ENCODE results near the gene CADM1.

DNA sequence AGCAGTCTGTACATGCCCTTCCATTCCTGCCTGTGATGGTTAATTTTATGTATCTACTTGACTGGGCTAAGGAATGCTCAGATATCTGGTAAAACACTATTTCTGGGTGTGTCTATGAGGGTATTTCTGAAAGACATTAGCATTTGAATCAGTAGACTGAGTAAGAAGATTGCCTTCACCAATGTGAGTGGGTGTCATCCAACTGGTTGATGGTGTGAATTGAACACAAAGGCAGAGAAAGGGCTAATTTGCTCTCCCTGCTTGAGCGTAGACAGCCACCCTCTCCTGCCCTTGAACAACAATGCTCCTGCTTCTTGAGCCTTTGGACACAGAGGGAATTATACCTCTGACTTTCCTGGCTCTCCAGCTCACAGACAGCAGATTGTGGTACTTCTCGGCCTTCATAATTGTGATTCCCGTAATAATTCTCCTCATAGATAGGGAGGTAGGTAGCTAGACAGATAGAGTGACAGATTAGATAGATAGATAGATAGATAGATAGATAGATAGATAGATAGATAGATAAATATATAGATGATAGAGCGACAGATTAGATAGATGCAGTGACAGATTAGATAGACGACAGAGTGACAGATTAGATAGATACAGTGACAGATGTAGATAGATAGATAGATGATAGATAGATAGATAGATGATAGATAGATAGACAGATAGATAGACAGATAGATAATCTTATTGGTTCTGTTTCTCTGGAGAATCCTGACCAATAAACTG lies 370.6 kb downstream of the CADM1 start:
- TF ChIP-seq, protein P1, sequence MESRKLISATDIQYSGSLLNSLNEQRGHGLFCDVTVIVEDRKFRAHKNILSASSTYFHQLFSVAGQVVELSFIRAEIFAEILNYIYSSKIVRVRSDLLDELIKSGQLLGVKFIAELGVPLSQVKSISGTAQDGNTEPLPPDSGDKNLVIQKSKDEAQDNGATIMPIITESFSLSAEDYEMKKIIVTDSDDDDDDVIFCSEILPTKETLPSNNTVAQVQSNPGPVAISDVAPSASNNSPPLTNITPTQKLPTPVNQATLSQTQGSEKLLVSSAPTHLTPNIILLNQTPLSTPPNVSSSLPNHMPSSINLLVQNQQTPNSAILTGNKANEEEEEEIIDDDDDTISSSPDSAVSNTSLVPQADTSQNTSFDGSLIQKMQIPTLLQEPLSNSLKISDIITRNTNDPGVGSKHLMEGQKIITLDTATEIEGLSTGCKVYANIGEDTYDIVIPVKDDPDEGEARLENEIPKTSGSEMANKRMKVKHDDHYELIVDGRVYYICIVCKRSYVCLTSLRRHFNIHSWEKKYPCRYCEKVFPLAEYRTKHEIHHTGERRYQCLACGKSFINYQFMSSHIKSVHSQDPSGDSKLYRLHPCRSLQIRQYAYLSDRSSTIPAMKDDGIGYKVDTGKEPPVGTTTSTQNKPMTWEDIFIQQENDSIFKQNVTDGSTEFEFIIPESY (IDR thresholded peaks at IDR 0.05): no peak
- TF ChIP-seq, protein P2, sequence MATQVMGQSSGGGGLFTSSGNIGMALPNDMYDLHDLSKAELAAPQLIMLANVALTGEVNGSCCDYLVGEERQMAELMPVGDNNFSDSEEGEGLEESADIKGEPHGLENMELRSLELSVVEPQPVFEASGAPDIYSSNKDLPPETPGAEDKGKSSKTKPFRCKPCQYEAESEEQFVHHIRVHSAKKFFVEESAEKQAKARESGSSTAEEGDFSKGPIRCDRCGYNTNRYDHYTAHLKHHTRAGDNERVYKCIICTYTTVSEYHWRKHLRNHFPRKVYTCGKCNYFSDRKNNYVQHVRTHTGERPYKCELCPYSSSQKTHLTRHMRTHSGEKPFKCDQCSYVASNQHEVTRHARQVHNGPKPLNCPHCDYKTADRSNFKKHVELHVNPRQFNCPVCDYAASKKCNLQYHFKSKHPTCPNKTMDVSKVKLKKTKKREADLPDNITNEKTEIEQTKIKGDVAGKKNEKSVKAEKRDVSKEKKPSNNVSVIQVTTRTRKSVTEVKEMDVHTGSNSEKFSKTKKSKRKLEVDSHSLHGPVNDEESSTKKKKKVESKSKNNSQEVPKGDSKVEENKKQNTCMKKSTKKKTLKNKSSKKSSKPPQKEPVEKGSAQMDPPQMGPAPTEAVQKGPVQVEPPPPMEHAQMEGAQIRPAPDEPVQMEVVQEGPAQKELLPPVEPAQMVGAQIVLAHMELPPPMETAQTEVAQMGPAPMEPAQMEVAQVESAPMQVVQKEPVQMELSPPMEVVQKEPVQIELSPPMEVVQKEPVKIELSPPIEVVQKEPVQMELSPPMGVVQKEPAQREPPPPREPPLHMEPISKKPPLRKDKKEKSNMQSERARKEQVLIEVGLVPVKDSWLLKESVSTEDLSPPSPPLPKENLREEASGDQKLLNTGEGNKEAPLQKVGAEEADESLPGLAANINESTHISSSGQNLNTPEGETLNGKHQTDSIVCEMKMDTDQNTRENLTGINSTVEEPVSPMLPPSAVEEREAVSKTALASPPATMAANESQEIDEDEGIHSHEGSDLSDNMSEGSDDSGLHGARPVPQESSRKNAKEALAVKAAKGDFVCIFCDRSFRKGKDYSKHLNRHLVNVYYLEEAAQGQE (IDR thresholded peaks at IDR 0.05): no peak
- TF ChIP-seq, protein P3, sequence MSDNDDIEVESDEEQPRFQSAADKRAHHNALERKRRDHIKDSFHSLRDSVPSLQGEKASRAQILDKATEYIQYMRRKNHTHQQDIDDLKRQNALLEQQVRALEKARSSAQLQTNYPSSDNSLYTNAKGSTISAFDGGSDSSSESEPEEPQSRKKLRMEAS (IDR thresholded peaks at IDR 0.05): no peak
- TF ChIP-seq, protein P4, sequence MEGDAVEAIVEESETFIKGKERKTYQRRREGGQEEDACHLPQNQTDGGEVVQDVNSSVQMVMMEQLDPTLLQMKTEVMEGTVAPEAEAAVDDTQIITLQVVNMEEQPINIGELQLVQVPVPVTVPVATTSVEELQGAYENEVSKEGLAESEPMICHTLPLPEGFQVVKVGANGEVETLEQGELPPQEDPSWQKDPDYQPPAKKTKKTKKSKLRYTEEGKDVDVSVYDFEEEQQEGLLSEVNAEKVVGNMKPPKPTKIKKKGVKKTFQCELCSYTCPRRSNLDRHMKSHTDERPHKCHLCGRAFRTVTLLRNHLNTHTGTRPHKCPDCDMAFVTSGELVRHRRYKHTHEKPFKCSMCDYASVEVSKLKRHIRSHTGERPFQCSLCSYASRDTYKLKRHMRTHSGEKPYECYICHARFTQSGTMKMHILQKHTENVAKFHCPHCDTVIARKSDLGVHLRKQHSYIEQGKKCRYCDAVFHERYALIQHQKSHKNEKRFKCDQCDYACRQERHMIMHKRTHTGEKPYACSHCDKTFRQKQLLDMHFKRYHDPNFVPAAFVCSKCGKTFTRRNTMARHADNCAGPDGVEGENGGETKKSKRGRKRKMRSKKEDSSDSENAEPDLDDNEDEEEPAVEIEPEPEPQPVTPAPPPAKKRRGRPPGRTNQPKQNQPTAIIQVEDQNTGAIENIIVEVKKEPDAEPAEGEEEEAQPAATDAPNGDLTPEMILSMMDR (IDR thresholded peaks at IDR 0.05; ENCODE audit: low read depth, low read length, missing input control): no peak
- TF ChIP-seq FOXA2 (IDR thresholded peaks at IDR 0.05) (no peak), RAD21 (IDR thresholded peaks at IDR 0.05) (no peak), GABPA (IDR thresholded peaks at IDR 0.05 in 1 of 2, conservative IDR thresholded peaks at IDR 0.05 in 1 of 2) (no peak), TAF1 (conservative IDR thresholded peaks at IDR 0.05) (no peak)

Measured in liver (tissue), 3 donors.